OCI-LY7 (cell line): ENCODE measurements around the gene ACIN1. TPM values are rescaled to one million over a fixed set of nuclear protein-coding genes. Genes with fewer than 3 reads are reported as not detected.

ENCODE experiments used
- BruUV-seq: library from RNA; stranded (reverse); fragments of 400-500 nt; replicated peaks from 2 replicates; lab custom pipeline; 2021; lab: Mats Ljungman, UMichigan
- CTCF ChIA-PET: fragments of 300-600 bp; sonication (Branson Sonifier 250); formaldehyde crosslinking; loops from one replicate; lab custom pipeline; 2022; ENCODE audit warnings: antibody characterized with exemption; ENCODE audit not compliant: unreplicated experiment; lab: Charles Lee
- POLR2A ChIA-PET: fragments of 300-600 bp; sonication (Branson Sonifier 250); formaldehyde crosslinking; loops from one replicate; lab custom pipeline; 2022; ENCODE audit warnings: antibody characterized with exemption; lab: Charles Lee
- DNase-seq: peaks from one replicate; pipeline ENCODE4 v3.0.0-alpha.2; 2015; ENCODE audit warnings: low spot score
- H2AFZ ChIP-seq: fragments of 200-600 bp; sonication (generic), shearing (Covaris generic); 2 replicates; pipeline ENCODE4 v1.6.1; 2014; ENCODE audit warnings: mild to moderate bottlenecking, antibody characterized with exemption, low read length, moderate library complexity
- H3K27ac ChIP-seq: fragments of 200-600 bp; sonication (generic); 2 replicates; pipeline ENCODE4 v1.5.1; 2014; ENCODE audit warnings: mixed run types, low read depth, mild to moderate bottlenecking, moderate library complexity, low read length, inconsistent platforms; ENCODE audit not compliant: poor library complexity, severe bottlenecking
- H3K36me3 ChIP-seq: fragments of 200-600 bp; sonication (generic); 2 replicates; pipeline ENCODE4 v1.6.1; 2014; ENCODE audit warnings: mild to moderate bottlenecking, antibody characterized with exemption, low read length, moderate library complexity, mixed read lengths; ENCODE audit not compliant: insufficient read depth
- H3K4me1 ChIP-seq: fragments of 200-600 bp; sonication (generic); 2 replicates; pipeline ENCODE4 v1.5.1; 2014; ENCODE audit warnings: mild to moderate bottlenecking, low read length; ENCODE audit not compliant: insufficient read depth, poor library complexity, severe bottlenecking
- H3K4me2 ChIP-seq: fragments of 200-600 bp; sonication (generic); 2 replicates; pipeline ENCODE4 v1.6.1; 2014; ENCODE audit warnings: mild to moderate bottlenecking, low read length
- H3K4me3 ChIP-seq: fragments of 200-600 bp; sonication (generic); 2 replicates; pipeline ENCODE4 v1.5.1; 2014; ENCODE audit warnings: mild to moderate bottlenecking, low read depth, low read length; ENCODE audit not compliant: poor library complexity, severe bottlenecking
- H3K79me2 ChIP-seq: fragments of 200-600 bp; sonication (generic); 2 replicates; pipeline ENCODE4 v1.6.1; 2016; ENCODE audit warnings: low read depth, mild to moderate bottlenecking, low read length, moderate library complexity, mixed read lengths; ENCODE audit not compliant: insufficient read depth
- H3K9me2 ChIP-seq: fragments of 200-600 bp; sonication (generic); 2 replicates; pipeline ENCODE4 v1.6.1; 2016; ENCODE audit warnings: mild to moderate bottlenecking, low read length, mixed read lengths; ENCODE audit not compliant: insufficient read depth
- H3K9me3 ChIP-seq: fragments of 200-600 bp; sonication (generic); 2 replicates; pipeline ENCODE4 v1.6.1; 2014; ENCODE audit warnings: mild to moderate bottlenecking, mixed run types, low read length, mixed read lengths
- H4K20me1 ChIP-seq: fragments of 200-600 bp; sonication (generic); 2 replicates; pipeline ENCODE4 v1.6.1; 2014; ENCODE audit warnings: mild to moderate bottlenecking, antibody characterized with exemption, low read length, moderate library complexity, mixed read lengths; ENCODE audit not compliant: insufficient read depth
- EZH2phosphoT487 ChIP-seq: fragments of 200-600 bp; sonication (generic); IDR thresholded peaks from 2 replicates; pipeline ENCODE4 v1.6.1; 2018; ENCODE audit warnings: low read depth, borderline replicate concordance, mild to moderate bottlenecking, mixed run types, antibody characterized with exemption, low read length, moderate library complexity, mixed read lengths
- intact Hi-C: fragments of 100-400 bp; cut with micrococcal nuclease; formaldehyde crosslinking; loops from one replicate; pipeline ENCODE4 v1.10.0; 2022; ENCODE audit not compliant: unreplicated experiment
- total RNA-seq, 2 experiments: library from RNA; depleted of rRNA in 1 of 2; stranded (reverse); fragments of >200 nt in 1 of 2; shearing (Covaris generic) in 1 of 2; gene quantifications; 2 replicates each; pipeline ENCODE4 v1.2.3, GENCODE V29; 2014 to 2022
- TF ChIP-seq, protein P1 (sequence below): fragments of 200-600 bp; sonication (generic); conservative IDR thresholded peaks from 2 replicates; pipeline ENCODE4 v1.5.1; 2014; ENCODE audit warnings: mild to moderate bottlenecking, antibody characterized with exemption, low read length, moderate library complexity, mixed read lengths

Gene ACIN1
- total RNA-seq, 2 experiments from 2014 or later, result 107 to 206 TPM

DNA sequence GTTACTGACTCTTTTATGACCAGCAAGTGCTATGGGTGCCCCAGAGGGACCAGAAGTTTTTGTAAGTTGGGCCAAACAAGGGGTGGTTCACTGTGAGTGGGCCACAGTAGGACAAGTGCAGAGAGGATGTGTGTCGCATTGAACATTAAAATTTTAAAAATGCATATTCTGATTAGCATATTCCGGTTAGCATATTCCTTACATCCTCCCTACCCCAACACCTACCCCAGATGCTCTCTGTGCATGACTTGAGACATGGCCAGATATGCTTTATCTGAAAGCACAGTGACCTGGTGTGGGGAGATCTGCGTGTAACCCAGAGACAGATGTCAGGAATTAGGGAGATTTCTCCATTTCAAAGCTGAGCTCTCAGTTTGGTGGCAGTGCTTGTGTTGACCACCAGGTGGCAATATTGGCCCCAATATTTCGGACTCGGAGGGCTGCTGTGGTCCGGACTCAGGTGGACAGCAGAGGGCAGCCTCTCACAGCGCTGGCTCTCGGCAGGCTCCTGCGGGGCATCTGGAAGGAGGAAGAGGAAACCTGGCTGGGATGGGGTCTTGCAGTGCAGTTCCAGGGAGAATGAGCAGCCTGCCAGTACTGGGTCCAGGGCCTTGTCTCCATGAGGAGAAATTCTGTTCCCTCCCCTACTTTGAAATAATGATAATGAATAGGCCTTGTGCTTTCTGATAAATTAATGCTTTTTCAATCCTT is 25.8 kb upstream of the ACIN1 start:
- ChIA-PET CTCF (interaction anchor here (0.5 to 3.2 kb wide), 14 partner anchors 10 to 259 kb away, joined by 3 to 69 read pairs (median 4); partner anchors contain the start of genes ACIN1, C14orf119, HOMEZ and PABPN1), POLR2A (interaction anchor here (0.6 to 5.2 kb wide), 10 partner anchors 25 to 446 kb away, joined by 3 to 68 read pairs (median 4); partner anchors contain the start of genes ACIN1, C14orf119, HOMEZ and SLC7A8)
- Histone ChIP-seq H3K4me1 (peaks cover 38% of the 10 kb centered on the region), H3K4me2 (peak overlapping the region; percentile 72), H3K9me3 (no peaks in the 10 kb centered on the region), H3K9me2 (no peaks in the 10 kb centered on the region), H3K79me2 (no peaks in the 10 kb centered on the region), H3K27ac (peak overlapping the region; percentile 88), H3K36me3 (no peaks in the 10 kb centered on the region), H3K4me3 (peak overlapping the region; percentile 48), H4K20me1 (no peaks in the 10 kb centered on the region), H2AFZ (peak overlapping the region; percentile 85)
- no peak for TF ChIP-seq EZH2phosphoT487
- TF ChIP-seq, protein P1, sequence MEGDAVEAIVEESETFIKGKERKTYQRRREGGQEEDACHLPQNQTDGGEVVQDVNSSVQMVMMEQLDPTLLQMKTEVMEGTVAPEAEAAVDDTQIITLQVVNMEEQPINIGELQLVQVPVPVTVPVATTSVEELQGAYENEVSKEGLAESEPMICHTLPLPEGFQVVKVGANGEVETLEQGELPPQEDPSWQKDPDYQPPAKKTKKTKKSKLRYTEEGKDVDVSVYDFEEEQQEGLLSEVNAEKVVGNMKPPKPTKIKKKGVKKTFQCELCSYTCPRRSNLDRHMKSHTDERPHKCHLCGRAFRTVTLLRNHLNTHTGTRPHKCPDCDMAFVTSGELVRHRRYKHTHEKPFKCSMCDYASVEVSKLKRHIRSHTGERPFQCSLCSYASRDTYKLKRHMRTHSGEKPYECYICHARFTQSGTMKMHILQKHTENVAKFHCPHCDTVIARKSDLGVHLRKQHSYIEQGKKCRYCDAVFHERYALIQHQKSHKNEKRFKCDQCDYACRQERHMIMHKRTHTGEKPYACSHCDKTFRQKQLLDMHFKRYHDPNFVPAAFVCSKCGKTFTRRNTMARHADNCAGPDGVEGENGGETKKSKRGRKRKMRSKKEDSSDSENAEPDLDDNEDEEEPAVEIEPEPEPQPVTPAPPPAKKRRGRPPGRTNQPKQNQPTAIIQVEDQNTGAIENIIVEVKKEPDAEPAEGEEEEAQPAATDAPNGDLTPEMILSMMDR, result peak; percentile 100
- DNase-seq, result peak; percentile 91
- BruUV-seq, result no TSS peak
- intact Hi-C loops, result loop anchor here (1.0 to 5.0 kb wide), 7 partner anchors 51 to 262 kb away; partner anchors contain the start of genes HOMEZ and SLC7A8

DNA sequence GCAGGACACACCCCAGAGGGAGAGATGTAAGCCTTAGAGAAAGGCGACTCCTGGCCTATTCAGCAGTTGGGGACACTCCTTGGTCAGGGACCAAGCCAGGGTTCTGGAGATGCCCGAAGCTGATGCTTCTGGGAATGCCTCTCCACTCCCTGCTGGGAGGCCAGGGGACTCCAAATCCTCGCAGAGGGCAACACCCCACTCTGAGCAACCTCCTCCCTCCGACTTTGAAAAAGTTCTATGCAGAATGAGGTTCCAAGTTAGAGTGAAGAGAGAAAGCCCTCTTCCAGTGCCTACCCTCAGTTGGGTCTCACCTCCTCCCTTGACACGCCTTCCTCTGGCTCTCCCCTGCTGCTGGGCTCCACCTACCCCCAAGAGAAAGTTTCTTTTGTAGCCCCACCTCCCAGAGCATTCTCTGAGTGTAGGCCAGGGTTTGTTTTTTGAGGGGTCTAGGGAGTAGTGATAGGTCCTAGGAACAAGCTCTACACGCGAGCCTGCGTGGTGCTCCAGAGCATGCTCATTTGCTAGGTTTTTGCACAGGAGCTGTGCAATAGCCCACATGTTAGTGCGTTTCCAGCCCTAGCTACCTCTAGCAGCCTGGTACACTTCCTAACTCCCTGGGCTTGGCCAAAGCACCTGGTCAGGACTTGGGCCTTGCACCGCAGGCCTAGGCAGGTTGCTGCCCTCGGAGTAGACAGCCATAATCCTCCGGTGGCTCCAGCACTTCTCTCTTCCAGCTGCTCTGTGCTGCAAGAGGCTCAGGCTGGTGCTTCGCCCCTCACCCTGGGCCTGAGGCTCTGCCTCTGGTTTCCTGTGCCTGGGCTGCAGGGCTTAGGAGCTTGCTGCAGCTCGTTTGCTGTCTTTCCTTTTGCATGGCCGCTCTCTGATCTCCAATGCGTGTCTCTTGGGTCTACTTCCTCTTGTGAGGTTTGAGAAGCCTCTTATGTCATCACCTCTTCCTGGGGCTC is 24.7 kb upstream of the ACIN1 start:
- BruUV-seq, result no TSS peak
- H3K79me2 ChIP-seq, result no peaks in the 10 kb centered on the region
- H3K27ac ChIP-seq, result peak overlapping the region; percentile 88
- H3K4me1 ChIP-seq, result peaks cover 38% of the 10 kb centered on the region
- intact Hi-C loops, result loop anchor here (1.0 to 5.0 kb wide), 6 partner anchors 50 to 263 kb away; partner anchors contain the start of genes HOMEZ and SLC7A8
- no peaks in the 10 kb centered on the region for H3K9me3 ChIP-seq
- TF ChIP-seq EZH2phosphoT487, result no peak
- TF ChIP-seq, protein P1, result no peak
- ChIA-PET CTCF (interaction anchor here (0.6 to 3.2 kb wide), 10 partner anchors 10 to 1526 kb away, joined by 3 to 69 read pairs (median 4); partner anchors contain the start of genes ACIN1, C14orf119 and SLC7A8), POLR2A (interaction anchor here (0.5 to 5.2 kb wide), 15 partner anchors 20 to 1643 kb away, joined by 3 to 68 read pairs (median 4); partner anchors contain the start of genes ACIN1, C14orf119, PABPN1 and RAB2B)
- no peaks in the 10 kb centered on the region for H4K20me1 ChIP-seq
- peak; percentile 93 for DNase-seq
- no peaks in the 10 kb centered on the region for H3K9me2 ChIP-seq
- H3K4me2 ChIP-seq, result peak overlapping the region; percentile 72
- peak overlapping the region; percentile 29 for H3K4me3 ChIP-seq
- H3K36me3 ChIP-seq, result no peaks in the 10 kb centered on the region
- H2AFZ ChIP-seq, result peak overlapping the region; percentile 85
